Measurements from ENCODE around the gene ALAD.
"Not testable (repeated sequence)": the region's sequence is repeated elsewhere in the genome, so short reads cannot be mapped to it uniquely, and the experiment has no call there.

The ALAD gene

GRCh38 chr9:113372059-113372458 lies 29.0 kb downstream of the ALAD start:
- no peak for DNase-seq

GRCh38 chr9:113370806-113371325 lies 30.2 kb downstream of the ALAD start:
- DNase-seq = no peak

GRCh38 chr9:113369855-113370140 lies 31.3 kb downstream of the ALAD start:
- DNase-seq = no peak

GRCh38 chr9:113368982-113369854 lies 31.9 kb downstream of the ALAD start:
- no peak for DNase-seq

- no peak for DNase-seq
These were observed 32.6 kb downstream of the ALAD start for GRCh38 chr9:113368348-113368981.

GRCh38 chr9:113365652-113366051 lies 35.4 kb downstream of the ALAD start:
- DNase-seq = not testable (repeated sequence)

- DNase-seq = no peak
These were observed 36.1 kb downstream of the ALAD start for GRCh38 chr9:113364951-113365350.

GRCh38 chr9:113363336-113363735 lies 37.7 kb downstream of the ALAD start:
- DNase-seq = no peak

GRCh38 chr9:113361304-113362018 lies 39.6 kb downstream of the ALAD start:
- no peak for DNase-seq

- DNase-seq = no peak
These were observed 40.7 kb downstream of the ALAD start for GRCh38 chr9:113360242-113360842.

GRCh38 chr9:113359385-113359784 lies 41.7 kb downstream of the ALAD start:
- DNase-seq = no peak

GRCh38 chr9:113356686-113357292 lies 44.3 kb downstream of the ALAD start:
- DNase-seq = no peak

- no peak for DNase-seq
These were observed 46.0 kb downstream of the ALAD start for GRCh38 chr9:113355040-113355596.

- no peak for DNase-seq
These were observed 48.7 kb downstream of the ALAD start for GRCh38 chr9:113352411-113352810.

- DNase-seq = no peak
These were observed 49.1 kb downstream of the ALAD start for GRCh38 chr9:113352006-113352405.

- peak; percentile 26 to 32 for DNase-seq
These were observed 50.1 kb downstream of the ALAD start for GRCh38 chr9:113350937-113351336.

- DNase-seq = no peak
These were observed 50.9 kb downstream of the ALAD start for GRCh38 chr9:113350107-113350661.

- peak in 1 of 2 donors; percentile 35 for DNase-seq
These were observed 51.5 kb downstream of the ALAD start, which contains the start of gene BSPRY for GRCh38 chr9:113349445-113350094. Gene BSPRY (plus strand): TSS chr9:113349541. CDS start chr9:113349580, 39 bp downstream.

- DNase-seq = no peak
These were observed 52.0 kb downstream of the ALAD start for GRCh38 chr9:113349066-113349444.

- DNase-seq = no peak
These were observed 52.6 kb downstream of the ALAD start for GRCh38 chr9:113348437-113348836.

GRCh38 chr9:113345671-113346070 lies 55.4 kb downstream of the ALAD start:
- no peak for DNase-seq
